ENCODE data around the gene DPYD. TPM values are rescaled to one million over a fixed set of nuclear protein-coding genes. Genes with fewer than 3 reads are reported as not detected.

Gene DPYD
- total and polyA plus RNA-seq, 2 donors: 24.7 to 84.3 TPM

GRCh38 chr1:97845805-97846204, 75.0 kb downstream of the DPYD start:
- Histone ChIP-seq H3K36me3 (ENCODE audit: insufficient read depth) (no peaks in the 10 kb centered on the region), H3K4me1 (ENCODE audit: insufficient read depth) (no peaks in the 10 kb centered on the region), H3K27ac (ENCODE audit: low read depth) (no peak overlapping the region), H3K4me3 (ENCODE audit: low read depth, low read length) (no peak overlapping the region)
- WGBS: 97% methylated on average over 10 of the region's 10 CpGs
- no peak for DNase-seq (ENCODE audit: extremely low spot score)

DNA sequence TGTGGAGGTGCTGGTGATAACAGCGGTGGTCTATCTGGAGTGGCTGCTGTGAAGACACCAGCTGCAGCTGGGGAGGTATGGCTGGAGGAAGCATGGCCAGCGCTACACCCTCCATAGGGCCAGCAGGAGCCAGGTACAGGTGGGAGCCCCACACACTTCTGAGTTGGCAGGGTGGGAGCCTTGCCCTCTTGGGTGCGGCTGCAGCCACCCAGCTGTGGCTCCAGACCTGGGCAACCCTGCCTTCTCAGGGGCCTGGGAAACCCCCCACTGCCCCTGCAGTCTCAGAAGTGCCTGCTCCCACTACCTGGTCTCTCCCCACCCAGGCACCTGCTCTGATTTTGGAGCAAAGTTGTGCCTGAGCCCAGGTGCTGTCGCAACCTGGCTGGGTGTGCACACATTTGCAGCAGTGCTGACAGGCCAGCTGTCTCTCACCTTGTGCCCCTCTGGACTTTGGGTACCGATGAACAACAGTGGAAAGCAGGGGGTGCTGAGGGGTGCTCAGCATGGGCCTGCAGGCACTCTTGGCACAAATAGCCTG, 76.2 kb downstream of the DPYD start:
- H3K4me3 ChIP-seq (ENCODE audit: low read depth, low read length): no peak overlapping the region
- WGBS: over 99% methylated on average over 5 of the region's 5 CpGs
- H3K4me1 ChIP-seq (ENCODE audit: insufficient read depth): no peaks in the 10 kb centered on the region
- H3K27ac ChIP-seq (ENCODE audit: low read depth): no peak overlapping the region
- DNase-seq (ENCODE audit: extremely low spot score): no peak
- H3K36me3 ChIP-seq (ENCODE audit: insufficient read depth): no peaks in the 10 kb centered on the region

DNA sequence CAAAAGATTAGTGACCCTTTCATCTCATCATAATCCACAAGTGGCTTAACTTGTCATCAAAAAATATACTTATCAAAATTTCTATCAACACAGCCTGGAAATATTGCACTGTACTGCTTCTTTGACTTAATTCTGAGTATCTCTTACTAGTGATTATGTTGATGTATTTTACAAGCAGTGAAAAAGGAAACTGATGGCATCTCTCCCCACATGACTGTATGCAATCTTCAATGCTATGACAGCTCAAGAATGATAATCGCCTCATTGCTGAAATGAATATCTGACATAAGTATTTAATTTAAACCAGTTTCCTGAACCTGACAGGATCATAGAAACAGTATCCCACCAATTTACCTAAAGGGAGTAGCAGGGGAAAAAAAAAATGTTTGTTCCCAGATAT, 79.5 kb downstream of the DPYD start:
- no peaks in the 10 kb centered on the region for H3K36me3 ChIP-seq (ENCODE audit: insufficient read depth)
- no peak overlapping the region for H3K27ac ChIP-seq (ENCODE audit: low read depth)
- no peak overlapping the region for H3K4me3 ChIP-seq (ENCODE audit: low read depth, low read length)
- DNase-seq (ENCODE audit: extremely low spot score): no peak
- 88% methylated on average over 1 of the region's 1 CpG for WGBS
- H3K4me1 ChIP-seq (ENCODE audit: insufficient read depth): no peaks in the 10 kb centered on the region

DNA sequence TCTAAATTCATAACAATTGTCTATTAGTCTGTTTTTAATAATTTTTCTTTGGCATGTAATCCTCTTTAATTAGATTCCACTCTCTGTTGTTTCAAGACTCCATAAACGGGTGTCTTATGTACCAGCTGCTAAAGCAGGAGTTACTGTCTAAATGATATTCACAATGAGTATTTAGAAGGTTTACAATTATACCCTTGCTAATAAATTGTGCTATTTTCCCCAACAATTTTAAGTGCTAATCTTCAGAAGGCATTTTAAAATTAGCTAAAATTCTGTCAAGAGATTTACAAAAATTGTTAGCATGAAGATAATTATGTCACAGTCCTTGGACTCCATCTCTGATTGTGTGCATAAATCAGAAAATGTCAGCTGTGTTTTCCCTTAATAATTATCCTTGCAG, 83.7 kb downstream of the DPYD start:
- Histone ChIP-seq H3K36me3 (ENCODE audit: insufficient read depth) (no peaks in the 10 kb centered on the region), H3K27ac (ENCODE audit: low read depth) (no peak overlapping the region), H3K4me3 (ENCODE audit: low read depth, low read length) (no peak overlapping the region), H3K4me1 (ENCODE audit: insufficient read depth) (no peaks in the 10 kb centered on the region)
- no peak for DNase-seq (ENCODE audit: extremely low spot score)
- WGBS: 57% methylated on average over 1 of the region's 1 CpG

DNA sequence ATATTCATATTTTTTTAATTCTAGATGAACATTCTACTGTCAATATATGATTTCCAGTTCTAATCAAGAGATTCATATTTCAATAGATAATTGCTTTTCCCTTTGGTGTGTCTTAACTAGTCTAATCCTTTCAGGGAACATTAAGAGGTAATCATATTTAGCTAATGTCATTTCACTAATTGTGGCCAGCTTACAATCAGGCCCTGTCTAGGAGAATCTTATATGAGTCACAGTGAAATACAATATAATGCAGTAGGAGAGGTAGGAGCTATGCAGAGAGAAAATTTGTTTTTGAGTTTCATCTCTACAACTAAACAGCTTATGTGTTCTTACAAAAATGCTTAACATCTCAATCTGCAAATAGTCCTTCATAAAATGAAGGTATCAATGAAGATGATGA, 85.9 kb downstream of the DPYD start:
- H3K36me3 ChIP-seq (ENCODE audit: insufficient read depth): no peaks in the 10 kb centered on the region
- DNase-seq (ENCODE audit: extremely low spot score): no peak
- H3K4me1 ChIP-seq (ENCODE audit: insufficient read depth): no peaks in the 10 kb centered on the region
- no peak overlapping the region for H3K4me3 ChIP-seq (ENCODE audit: low read depth, low read length)
- no peak overlapping the region for H3K27ac ChIP-seq (ENCODE audit: low read depth)

GRCh38 chr1:97833881-97834280, 87.0 kb downstream of the DPYD start:
- DNase-seq (ENCODE audit: extremely low spot score): no peak
- H3K27ac ChIP-seq (ENCODE audit: low read depth): no peak overlapping the region
- H3K36me3 ChIP-seq (ENCODE audit: insufficient read depth): no peaks in the 10 kb centered on the region
- 90% methylated on average over 2 of the region's 2 CpGs for WGBS
- no peaks in the 10 kb centered on the region for H3K4me1 ChIP-seq (ENCODE audit: insufficient read depth)
- no peak overlapping the region for H3K4me3 ChIP-seq (ENCODE audit: low read depth, low read length)

DNA sequence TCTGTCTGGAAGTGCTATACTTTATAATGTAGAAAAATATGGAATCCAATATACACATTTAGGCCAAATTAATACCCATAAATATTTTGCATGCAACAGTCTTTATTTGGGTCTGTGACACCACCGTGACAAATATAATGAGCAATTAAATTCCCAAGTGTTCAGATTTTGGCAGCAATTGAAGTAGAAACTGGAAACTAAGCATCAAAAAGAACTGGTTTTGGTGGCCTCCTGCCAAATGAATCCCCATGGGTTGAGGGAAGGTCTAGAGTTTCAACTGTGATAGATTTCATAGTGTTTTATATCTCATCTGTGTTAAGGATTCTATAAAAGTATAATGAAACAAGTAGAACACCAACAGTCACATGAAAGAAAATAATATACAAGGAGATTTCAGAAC, 88.4 kb downstream of the DPYD start:
- Histone ChIP-seq H3K36me3 (ENCODE audit: insufficient read depth) (no peaks in the 10 kb centered on the region), H3K27ac (ENCODE audit: low read depth) (no peak overlapping the region), H3K4me1 (ENCODE audit: insufficient read depth) (no peaks in the 10 kb centered on the region), H3K4me3 (ENCODE audit: low read depth, low read length) (no peak overlapping the region)
- no peak for DNase-seq (ENCODE audit: extremely low spot score)
- WGBS: 62% methylated on average over 1 of the region's 1 CpG

DNA sequence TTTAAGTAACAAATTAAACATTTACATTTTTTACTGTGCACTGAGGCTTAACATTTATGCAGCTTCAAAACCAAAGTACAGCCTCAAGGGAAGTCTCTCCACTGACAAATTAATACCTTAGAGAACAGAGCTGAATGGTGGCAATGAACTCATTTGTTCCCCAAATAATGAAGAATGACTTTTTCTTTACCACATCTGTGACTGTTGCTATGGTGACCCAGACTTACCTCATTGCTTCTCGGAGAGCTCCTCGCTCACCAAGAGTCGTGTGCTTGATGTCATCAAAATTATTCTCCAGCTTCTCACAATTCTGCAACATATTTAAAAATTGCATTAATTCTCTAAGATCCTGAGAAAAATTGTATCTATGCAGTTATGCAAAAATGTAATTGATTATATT, 92.9 kb downstream of the DPYD start:
- H3K36me3 ChIP-seq (ENCODE audit: insufficient read depth): no peaks in the 10 kb centered on the region
- 92% methylated on average over 3 of the region's 3 CpGs for WGBS
- no peak overlapping the region for H3K27ac ChIP-seq (ENCODE audit: low read depth)
- no peak for DNase-seq (ENCODE audit: extremely low spot score)
- H3K4me1 ChIP-seq (ENCODE audit: insufficient read depth): no peaks in the 10 kb centered on the region
- no peak overlapping the region for H3K4me3 ChIP-seq (ENCODE audit: low read depth, low read length)

GRCh38 chr1:97826820-97827219, 94.0 kb downstream of the DPYD start:
- H3K4me1 ChIP-seq (ENCODE audit: insufficient read depth): no peaks in the 10 kb centered on the region
- no peak overlapping the region for H3K4me3 ChIP-seq (ENCODE audit: low read depth, low read length)
- H3K36me3 ChIP-seq (ENCODE audit: insufficient read depth): no peaks in the 10 kb centered on the region
- DNase-seq (ENCODE audit: extremely low spot score): no peak
- H3K27ac ChIP-seq (ENCODE audit: low read depth): no peak overlapping the region

- WGBS: 61% methylated on average over 5 of the region's 5 CpGs
- DNase-seq (ENCODE audit: extremely low spot score): no peak
- no peak overlapping the region for H3K27ac ChIP-seq (ENCODE audit: low read depth)
- H3K4me1 ChIP-seq (ENCODE audit: insufficient read depth): no peaks in the 10 kb centered on the region
- no peaks in the 10 kb centered on the region for H3K36me3 ChIP-seq (ENCODE audit: insufficient read depth)
- no peak overlapping the region for H3K4me3 ChIP-seq (ENCODE audit: low read depth, low read length)
These were observed 96.2 kb downstream of the DPYD start for GRCh38 chr1:97824624-97825023.

GRCh38 chr1:97824200-97824599, 96.6 kb downstream of the DPYD start:
- no peak for DNase-seq (ENCODE audit: extremely low spot score)
- H3K4me1 ChIP-seq (ENCODE audit: insufficient read depth): no peaks in the 10 kb centered on the region
- H3K36me3 ChIP-seq (ENCODE audit: insufficient read depth): no peaks in the 10 kb centered on the region
- H3K4me3 ChIP-seq (ENCODE audit: low read depth, low read length): no peak overlapping the region
- 94% methylated on average over 2 of the region's 2 CpGs for WGBS
- no peak overlapping the region for H3K27ac ChIP-seq (ENCODE audit: low read depth)

GRCh38 chr1:97820470-97821188, 100.2 kb downstream of the DPYD start:
- H3K4me1 ChIP-seq (ENCODE audit: insufficient read depth): no peaks in the 10 kb centered on the region
- H3K27ac ChIP-seq (ENCODE audit: low read depth): no peak overlapping the region
- H3K36me3 ChIP-seq (ENCODE audit: insufficient read depth): no peaks in the 10 kb centered on the region
- no peak for DNase-seq (ENCODE audit: extremely low spot score)
- WGBS: 58% methylated on average over 6 of the region's 6 CpGs
- no peak overlapping the region for H3K4me3 ChIP-seq (ENCODE audit: low read depth, low read length)

DNA sequence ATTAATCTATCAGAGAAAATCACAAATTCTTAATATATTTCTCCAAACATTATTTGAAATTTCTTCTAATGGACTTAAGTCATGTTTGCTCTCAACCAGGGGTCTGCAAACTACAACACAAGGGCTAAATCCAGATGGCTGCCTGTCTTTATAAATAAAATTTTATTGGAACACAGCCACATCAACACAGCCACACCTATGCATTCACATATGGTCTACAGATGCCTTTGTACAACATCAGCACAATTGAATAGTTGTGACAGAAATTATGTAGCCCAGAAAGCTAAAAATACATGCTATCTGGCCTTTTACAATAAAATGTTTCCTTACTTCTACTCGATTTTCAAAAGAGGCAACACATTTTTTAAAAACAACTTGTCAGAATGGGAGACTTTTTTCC, 103.9 kb downstream of the DPYD start:
- Histone ChIP-seq H3K27ac (ENCODE audit: low read depth) (no peak overlapping the region), H3K36me3 (ENCODE audit: insufficient read depth) (no peaks in the 10 kb centered on the region), H3K4me1 (ENCODE audit: insufficient read depth) (no peaks in the 10 kb centered on the region), H3K4me3 (ENCODE audit: low read depth, low read length) (no peak overlapping the region)
- 69% methylated on average over 1 of the region's 1 CpG for WGBS
- no peak for DNase-seq (ENCODE audit: extremely low spot score)

GRCh38 chr1:97814804-97815203, 106.0 kb downstream of the DPYD start:
- DNase-seq (ENCODE audit: extremely low spot score): no peak
- 92% methylated on average over 3 of the region's 3 CpGs for WGBS
- no peaks in the 10 kb centered on the region for H3K36me3 ChIP-seq (ENCODE audit: insufficient read depth)
- no peaks in the 10 kb centered on the region for H3K4me1 ChIP-seq (ENCODE audit: insufficient read depth)
- no peak overlapping the region for H3K4me3 ChIP-seq (ENCODE audit: low read depth, low read length)
- no peak overlapping the region for H3K27ac ChIP-seq (ENCODE audit: low read depth)

DNA sequence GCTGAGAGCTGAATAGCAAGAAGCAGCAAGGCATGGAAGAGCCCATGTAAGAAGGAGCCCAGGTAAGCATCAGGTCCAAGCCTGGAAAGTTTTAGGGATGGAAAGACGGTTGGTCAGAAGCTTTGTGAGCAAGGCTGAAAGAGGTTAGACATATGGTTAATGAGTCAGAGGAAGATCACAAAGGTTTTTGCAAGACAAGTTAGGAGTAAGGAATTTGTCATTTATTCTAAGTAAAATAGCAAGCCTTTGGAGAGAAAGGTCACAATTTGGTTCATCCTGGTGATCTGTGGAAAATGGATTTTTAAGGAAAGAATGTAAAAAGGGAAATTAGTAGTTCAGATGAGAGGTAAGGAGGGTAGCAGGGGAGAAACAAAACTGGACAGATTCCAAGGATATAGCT, 106.7 kb downstream of the DPYD start:
- no peak for DNase-seq (ENCODE audit: extremely low spot score)
- H3K36me3 ChIP-seq (ENCODE audit: insufficient read depth): no peaks in the 10 kb centered on the region
- H3K4me3 ChIP-seq (ENCODE audit: low read depth, low read length): no peak overlapping the region
- H3K27ac ChIP-seq (ENCODE audit: low read depth): no peak overlapping the region
- no peaks in the 10 kb centered on the region for H3K4me1 ChIP-seq (ENCODE audit: insufficient read depth)
- WGBS: 92% methylated on average over 1 of the region's 1 CpG
